ENCODE results near the gene MPV17.
"Not testable (repeated sequence)": the region's sequence is repeated elsewhere in the genome, so short reads cannot be mapped to it uniquely, and the experiment has no call there.

MPV17 gene

GRCh38 chr2:27296481-27296880, 26.4 kb downstream of the MPV17 start:
- DNase-seq: no peak

DNA sequence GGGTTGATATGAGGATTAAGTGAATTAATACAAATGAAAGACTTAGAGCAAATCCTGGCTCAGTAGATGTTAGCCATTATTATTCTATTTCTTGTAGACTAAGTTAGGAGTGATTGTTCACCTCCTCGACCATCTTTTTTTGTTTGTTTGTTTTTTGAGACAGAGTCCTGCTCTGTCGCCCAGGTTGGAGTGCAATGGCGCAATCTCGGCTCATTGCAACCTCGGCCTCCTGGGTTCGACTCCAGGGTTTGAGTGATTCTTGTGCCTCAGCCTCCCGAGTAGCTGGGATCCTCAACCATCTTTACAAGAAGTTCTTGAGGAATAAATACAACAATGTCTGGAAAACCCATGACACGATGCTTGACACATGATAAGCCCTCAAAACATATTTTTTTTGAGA, 28.0 kb downstream of the MPV17 start:
- no peak for DNase-seq

DNA sequence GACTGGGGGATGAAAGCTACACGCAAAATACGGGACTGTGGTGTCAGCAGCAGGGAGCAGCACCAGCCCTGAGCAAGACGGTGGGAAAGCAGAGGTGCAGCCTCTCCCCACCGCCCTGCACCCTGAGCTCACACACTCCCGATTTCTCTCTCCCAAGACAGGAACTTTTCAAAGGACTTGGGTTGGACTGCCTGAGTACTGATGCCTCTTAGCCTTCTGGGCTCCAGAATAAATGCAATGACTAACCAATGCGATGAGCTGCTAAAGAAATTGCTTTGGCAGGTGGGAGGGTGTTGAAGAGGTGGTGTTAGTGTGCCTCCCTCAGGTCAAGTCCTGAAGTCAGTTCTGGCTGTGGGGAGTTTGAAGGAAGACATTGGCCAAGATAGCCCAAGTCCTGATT, 31.0 kb downstream of the MPV17 start:
- DNase-seq: no peak

GRCh38 chr2:27290549-27290948, 32.3 kb downstream of the MPV17 start:
- no peak for DNase-seq

DNA sequence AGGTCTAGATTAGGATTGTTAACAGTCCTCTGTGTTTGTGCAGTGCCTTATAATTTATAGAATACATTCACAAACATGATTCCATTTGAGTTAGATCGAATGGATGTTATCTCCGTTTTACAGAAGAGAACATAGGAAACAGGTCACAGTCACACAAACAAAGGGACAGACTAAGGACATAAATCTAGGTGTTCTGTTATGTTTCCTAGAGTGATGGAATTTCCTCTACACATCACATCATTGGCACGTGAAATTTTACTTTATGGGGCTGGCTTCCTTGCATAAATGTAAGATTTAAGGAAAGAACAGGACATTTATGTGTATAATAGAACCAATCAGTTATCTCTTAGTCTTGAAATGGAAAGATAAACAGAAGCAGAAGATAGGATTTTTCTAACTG, 34.3 kb downstream of the MPV17 start:
- no peak for DNase-seq

GRCh38 chr2:27285481-27285880, 37.4 kb downstream of the MPV17 start:
- DNase-seq: no peak

DNA sequence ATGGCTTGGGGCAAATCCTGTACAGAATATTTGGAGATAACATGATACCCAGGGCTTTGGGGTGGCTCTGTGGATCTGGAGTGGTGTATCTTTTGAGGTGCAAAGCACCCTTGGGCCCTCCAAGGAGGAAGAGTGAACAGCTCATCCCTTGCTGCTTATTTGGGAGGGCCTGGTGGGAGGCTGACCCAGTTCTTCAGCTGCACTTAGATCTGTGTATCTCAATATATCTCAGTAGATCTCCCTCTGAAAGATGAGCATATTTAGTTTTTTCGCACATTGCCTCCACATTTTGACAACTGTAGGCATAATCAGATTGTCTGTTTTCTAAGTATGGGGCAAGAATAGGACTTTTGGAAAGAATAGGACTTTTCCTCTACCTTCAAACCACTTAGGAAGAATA, 37.9 kb downstream of the MPV17 start:
- DNase-seq: no peak

GRCh38 chr2:27282892-27283291, 40.0 kb downstream of the MPV17 start:
- DNase-seq: no peak

DNA sequence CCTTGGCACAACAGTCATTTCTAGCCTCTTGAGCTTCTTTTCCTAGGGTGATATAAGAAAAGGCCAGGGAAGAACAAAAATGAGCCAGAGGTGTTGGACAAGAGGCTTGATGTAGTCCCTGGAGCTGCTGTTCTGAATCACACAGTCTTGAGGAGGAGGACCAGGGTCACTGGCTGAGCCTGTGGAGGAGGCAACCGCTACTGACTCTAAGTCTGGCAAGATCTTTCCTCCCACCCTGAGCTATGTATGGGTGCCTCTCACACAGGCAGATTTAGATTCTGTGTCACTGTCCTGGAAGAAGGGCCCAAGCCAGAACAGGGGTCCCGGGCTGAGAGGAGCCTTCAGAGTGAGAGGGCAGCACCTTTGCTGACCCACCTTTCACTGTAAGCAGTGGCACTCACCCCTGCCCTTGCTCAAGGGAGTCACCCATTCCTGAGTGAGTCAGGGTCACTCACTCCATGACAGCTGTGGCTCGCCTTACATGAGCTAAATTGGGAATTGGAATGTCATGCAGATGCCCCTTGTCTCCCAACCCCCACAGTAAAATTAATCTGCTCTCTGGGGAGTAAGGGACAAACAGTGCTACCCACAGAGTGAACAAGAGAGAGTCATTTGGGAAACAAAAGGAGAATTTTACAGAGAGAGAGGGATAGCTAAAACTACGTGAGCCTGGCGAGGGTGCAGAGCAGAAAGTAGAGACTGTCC, 40.9 kb downstream of the MPV17 start, which contains the start of gene TRIM54:
Gene TRIM54, plus strand, starts transcription at position 575 of the 705 bp plus-strand sequence. CDS start 303 bp downstream, outside the sequence.
- DNase-seq: no peak

DNA sequence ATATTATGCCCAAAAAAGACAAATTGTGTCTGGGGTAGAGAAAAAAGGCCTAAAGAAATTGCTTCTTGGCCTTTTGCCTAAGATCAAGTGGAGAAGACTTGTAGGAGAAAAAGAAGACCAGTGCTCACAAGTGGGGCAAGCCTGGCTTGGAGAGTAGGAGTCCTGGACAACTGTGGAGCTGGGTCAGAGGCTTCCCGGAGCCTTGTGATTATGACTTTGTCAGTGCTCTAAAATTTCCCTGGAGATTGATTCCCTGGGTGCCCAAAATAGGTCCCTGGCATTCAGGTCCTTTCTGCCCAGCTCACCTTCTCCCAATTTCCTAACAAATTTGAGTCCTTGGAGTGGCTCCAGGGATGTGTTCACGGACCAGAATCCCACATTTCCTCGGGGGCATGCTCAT, 41.5 kb downstream of the MPV17 start:
- DNase-seq: no peak

GRCh38 chr2:27280826-27281225, 42.1 kb downstream of the MPV17 start:
- DNase-seq: no peak

- DNase-seq: no peak
These were observed 44.9 kb downstream of the MPV17 start for GRCh38 chr2:27278010-27278409.

GRCh38 chr2:27275211-27276150, 47.4 kb downstream of the MPV17 start, which contains the start of gene DNAJC5G:
Gene DNAJC5G (plus strand): TSS chr2:27275433. CDS start chr2:27276729, 1,296 bp downstream.
- DNase-seq: no peak

GRCh38 chr2:27272537-27273522, 50.1 kb downstream of the MPV17 start:
- not testable (repeated sequence) for DNase-seq

GRCh38 chr2:27271631-27272340, 51.1 kb downstream of the MPV17 start:
- no peak for DNase-seq

DNA sequence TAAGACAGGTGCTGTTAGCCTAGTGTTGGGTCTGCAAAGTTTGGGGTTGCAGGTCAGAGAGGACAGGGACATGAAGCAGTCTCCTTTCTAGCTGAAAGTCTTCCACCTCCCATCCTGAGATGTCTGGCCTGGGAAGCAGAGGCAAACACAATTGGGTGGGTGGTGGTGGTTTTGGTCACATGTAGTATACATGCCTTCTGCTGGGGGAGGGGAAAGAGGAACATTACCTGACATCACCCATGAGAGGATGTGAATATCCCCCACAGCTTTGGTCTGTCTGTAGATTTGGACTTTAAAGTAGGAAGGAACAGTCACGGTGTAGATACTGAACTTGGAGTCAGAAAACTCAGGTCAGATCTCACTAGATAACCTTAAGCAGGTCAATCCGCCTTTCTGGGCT, 52.2 kb downstream of the MPV17 start:
- no peak for DNase-seq

- no peak for DNase-seq
These were observed 52.8 kb downstream of the MPV17 start for GRCh38 chr2:27270131-27270530.

DNA sequence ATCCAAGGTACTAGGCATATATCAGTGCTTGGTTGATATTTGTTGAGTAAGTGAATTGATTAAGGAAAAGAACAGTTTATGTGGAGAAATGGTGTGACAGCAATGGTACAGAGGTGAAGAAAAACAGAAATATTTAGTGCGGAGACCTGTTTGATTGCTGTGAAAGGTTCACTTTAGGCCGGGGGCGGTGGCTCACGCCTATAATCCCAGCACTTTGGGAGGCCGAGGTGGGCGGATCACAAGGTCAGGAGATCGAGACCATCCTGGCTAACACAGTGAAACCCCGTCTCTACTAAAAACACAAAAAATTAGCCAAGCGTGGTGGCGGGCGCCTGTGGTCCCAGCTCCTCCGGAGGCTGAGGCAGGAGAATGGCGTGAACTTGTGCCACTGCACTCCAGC, 54.6 kb downstream of the MPV17 start:
- DNase-seq: not testable (repeated sequence)

DNA sequence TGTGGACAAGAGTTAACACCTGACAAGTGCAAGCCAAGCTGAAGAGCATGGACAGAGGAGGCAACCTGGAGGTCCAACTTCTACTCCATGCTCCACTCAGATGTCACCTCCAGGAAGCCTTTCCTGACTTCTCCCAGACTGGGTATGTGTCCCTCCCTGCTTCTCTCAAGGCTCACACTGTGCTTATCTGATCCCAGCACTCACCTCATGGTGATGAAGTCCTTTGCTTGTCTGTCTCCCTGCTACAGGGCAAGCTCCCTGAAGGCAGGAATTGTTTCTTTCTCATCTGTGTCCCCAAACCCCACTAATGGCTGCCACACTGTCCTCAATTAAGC, 57.4 kb downstream of the MPV17 start:
- DNase-seq: no peak

GRCh38 chr2:27264753-27265535, 58.0 kb downstream of the MPV17 start:
- no peak for DNase-seq

DNA sequence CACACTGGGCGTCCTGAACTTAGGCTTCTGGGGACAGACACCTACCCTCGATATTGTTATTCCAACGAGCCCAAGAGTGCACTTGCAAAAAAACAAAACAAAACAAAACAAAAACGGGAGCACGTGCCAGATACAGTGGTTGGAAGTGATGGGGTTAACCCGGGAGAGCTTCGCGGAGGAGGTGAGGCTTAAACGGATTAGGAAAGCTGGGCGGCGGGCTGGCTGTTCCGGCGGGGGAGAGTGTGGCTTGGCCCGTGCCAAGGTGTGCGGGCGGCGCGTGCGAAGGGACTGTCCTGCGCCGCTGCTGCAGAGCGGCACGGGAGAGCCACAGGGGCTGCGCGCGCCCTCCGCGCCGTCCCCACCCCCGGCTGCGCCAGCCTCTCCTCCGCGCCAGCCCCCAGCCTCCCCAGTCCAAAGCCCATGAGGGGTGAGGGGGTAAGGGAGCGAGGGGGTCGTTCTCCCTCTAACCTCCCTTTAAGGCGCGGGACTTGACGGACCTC, 58.6 kb downstream of the MPV17 start:
- no peak for DNase-seq
